B cell (primary cell): ENCODE data around the gene NCAPH2. TPM values are rescaled to one million over a fixed set of nuclear protein-coding genes. Genes with fewer than 3 reads are reported as not detected.

ENCODE experiments used
- ATAC-seq: fragments of 200-7000 bp; cut with Tn5 transposase; one replicate; pipeline ENCODE4 v1.10.0; 2021; ENCODE audit warnings: low read depth, mild to moderate bottlenecking, moderate number of reproducible peaks, moderate library complexity
- CTCF ChIA-PET: fragments of 350-600 bp; sonication (Branson Sonifier 250); formaldehyde crosslinking; loops from one replicate; lab custom pipeline; 2021; ENCODE audit warnings: antibody characterized with exemption, inconsistent platforms; lab: Charles Lee
- POLR2A ChIA-PET: fragments of 350-600 bp; sonication (Branson Sonifier 250); formaldehyde crosslinking; loops from one replicate; lab custom pipeline; 2021; ENCODE audit warnings: antibody characterized with exemption; lab: Charles Lee
- DNase-seq: peaks from one replicate; pipeline ENCODE4 v3.0.0; 2013
- H2AFZ ChIP-seq: 2 replicates; pipeline ENCODE4 v1.6.1; 2012; ENCODE audit warnings: mild to moderate bottlenecking, low read depth, low read length; ENCODE audit not compliant: insufficient read depth, poor library complexity, severe bottlenecking
- H3K27ac ChIP-seq, 2 donors: 1 replicate in 1 of 2; 2 replicates in 1 of 2; pipeline ENCODE4 v1.5.1; 2012 to 2013; ENCODE audit warnings: low read length in 2 of 2, mild to moderate bottlenecking in 2 of 2, moderate library complexity in 1 of 2
- H3K27me3 ChIP-seq, 4 experiments: fragments of 200-600 bp in 1 of 4; sonication (generic) in 1 of 4; replicated peaks in 1 of 4; 1 replicate in 2 of 4; 2 replicates in 2 of 4; pipeline versions ENCODE4 v1.6.1 to v1.7.0; 2013 to 2016; ENCODE audit warnings: low read length in 3 of 4, mild to moderate bottlenecking in 2 of 4, mixed read lengths in 1 of 4, moderate library complexity in 1 of 4; ENCODE audit not compliant: insufficient read depth in 4 of 4, control insufficient read depth in 3 of 4; ENCODE audit errors: control extremely low read depth in 1 of 4
- H3K36me3 ChIP-seq, 2 experiments: replicated peaks in 1 of 2; 1 replicate in 1 of 2; 2 replicates in 1 of 2; pipeline versions ENCODE4 v1.6.1 to v1.7.1; 2013; ENCODE audit warnings: low read length in 1 of 2; ENCODE audit not compliant: insufficient read depth in 2 of 2, control insufficient read depth in 1 of 2; ENCODE audit errors: control extremely low read depth in 1 of 2, extremely low read depth in 1 of 2
- H3K4me1 ChIP-seq, 2 donors: fragments of 200-600 bp in 1 of 2; sonication (generic) in 1 of 2; 1 replicate in 1 of 2; 2 replicates in 1 of 2; pipeline versions ENCODE4 v1.5.1 to v1.6.1; 2013 to 2017; ENCODE audit warnings: low read length in 2 of 2; ENCODE audit not compliant: control insufficient read depth in 2 of 2, insufficient read depth in 2 of 2
- H3K4me2 ChIP-seq: replicated peaks from 2 replicates; pipeline ENCODE3; 2012; ENCODE audit warnings: mild to moderate bottlenecking, low read depth, low read length; ENCODE audit not compliant: poor library complexity, severe bottlenecking
- H3K4me3 ChIP-seq, 5 experiments: fragments of 200-600 bp in 1 of 5; sonication (generic) in 1 of 5; 1 replicate in 3 of 5; 2 replicates in 2 of 5; pipeline versions ENCODE4 v1.5.1 to v1.7.0; 2011 to 2016; ENCODE audit warnings: low read length in 4 of 5, mild to moderate bottlenecking in 4 of 5, low read depth in 2 of 5, control low read depth in 1 of 5, moderate library complexity in 1 of 5; ENCODE audit not compliant: insufficient read depth in 1 of 5; ENCODE audit errors: control extremely low read depth in 1 of 5, extremely low read depth in 1 of 5
- H3K79me2 ChIP-seq: fragments of 200-600 bp; sonication (generic); one replicate; pipeline ENCODE4 v1.6.0; 2016; ENCODE audit warnings: low read length; ENCODE audit not compliant: control insufficient read depth, insufficient read depth
- H3K9ac ChIP-seq: fragments of 200-600 bp; sonication (generic); 2 replicates; pipeline ENCODE4 v1.6.1; 2017; ENCODE audit warnings: mild to moderate bottlenecking, low read length, moderate library complexity
- H3K9me3 ChIP-seq, 3 donors: one replicate each; pipeline versions ENCODE4 v1.6.1 to v1.7.1; 2013; ENCODE audit warnings: low read length in 2 of 3; ENCODE audit not compliant: control insufficient read depth in 2 of 3, insufficient read depth in 1 of 3; ENCODE audit errors: control extremely low read depth in 1 of 3
- H4K20me1 ChIP-seq: 2 replicates; pipeline ENCODE4 v1.6.0; 2012; ENCODE audit warnings: mild to moderate bottlenecking, low read length; ENCODE audit not compliant: insufficient read depth, control insufficient read depth, poor library complexity, severe bottlenecking
- H3K27ac Mint-ChIP-seq: one replicate; pipeline ENCODE4 v1.8.0; 2021; ENCODE audit warnings: mixed read lengths
- H3K27me3 Mint-ChIP-seq: one replicate; pipeline ENCODE4 v1.8.0; 2021; ENCODE audit warnings: mixed read lengths
- H3K4me1 Mint-ChIP-seq: one replicate; pipeline ENCODE4 v1.8.0; 2021; ENCODE audit warnings: mixed read lengths
- H3K4me3 Mint-ChIP-seq: one replicate; pipeline ENCODE4 v1.8.0; 2021; ENCODE audit warnings: mixed read lengths
- H3K9me3 Mint-ChIP-seq: one replicate; pipeline ENCODE4 v1.8.0; 2022; ENCODE audit warnings: mixed read lengths; ENCODE audit not compliant: insufficient read depth
- EZH2 ChIP-seq: IDR thresholded peaks from 2 replicates; pipeline ENCODE4 v1.6.1; 2012; ENCODE audit warnings: borderline replicate concordance, low read depth, mild to moderate bottlenecking, moderate library complexity, low read length; ENCODE audit not compliant: insufficient read depth, poor library complexity, severe bottlenecking
- WGBS: methylation state at CpG from one replicate; pipeline ENCODE4 v1.1.5; 2013; ENCODE audit warnings: missing lambda C conversion rate; ENCODE audit not compliant: insufficient coverage; 5-methylcytosine and 5-hydroxymethylcytosine counted together
- intact Hi-C: fragments of 100-400 bp; cut with micrococcal nuclease; formaldehyde crosslinking; loops from one replicate; pipeline ENCODE4 v1.10.0; 2022
- polyA plus RNA-seq: library from polyadenylated mRNA; depleted of rRNA; stranded (reverse); fragments of >200 nt; gene quantifications from 2 replicates; pipeline ENCODE4 v1.2.3, GENCODE V29; 2012
- total RNA-seq, 2 donors: library from RNA; stranded (reverse); fragments of 120-200 nt in 1 of 2; gene quantifications; 1 replicate in 1 of 2; 2 replicates in 1 of 2; pipeline versions ENCODE4 v1.2.3 to v1.2.4, GENCODE V29; 2013 to 2022
- TF ChIP-seq, protein P1 (sequence below): fragments of 200-600 bp; IDR thresholded peaks from one replicate; pipeline ENCODE4 v1.8.0; 2022; ENCODE audit warnings: antibody characterized with exemption, mild to moderate bottlenecking

The NCAPH2 gene
- total and polyA plus RNA-seq, 2 donors (not counting 1 experiment from before 2014, with no cell fraction given), result 47.1 to 76.9 TPM

DNA sequence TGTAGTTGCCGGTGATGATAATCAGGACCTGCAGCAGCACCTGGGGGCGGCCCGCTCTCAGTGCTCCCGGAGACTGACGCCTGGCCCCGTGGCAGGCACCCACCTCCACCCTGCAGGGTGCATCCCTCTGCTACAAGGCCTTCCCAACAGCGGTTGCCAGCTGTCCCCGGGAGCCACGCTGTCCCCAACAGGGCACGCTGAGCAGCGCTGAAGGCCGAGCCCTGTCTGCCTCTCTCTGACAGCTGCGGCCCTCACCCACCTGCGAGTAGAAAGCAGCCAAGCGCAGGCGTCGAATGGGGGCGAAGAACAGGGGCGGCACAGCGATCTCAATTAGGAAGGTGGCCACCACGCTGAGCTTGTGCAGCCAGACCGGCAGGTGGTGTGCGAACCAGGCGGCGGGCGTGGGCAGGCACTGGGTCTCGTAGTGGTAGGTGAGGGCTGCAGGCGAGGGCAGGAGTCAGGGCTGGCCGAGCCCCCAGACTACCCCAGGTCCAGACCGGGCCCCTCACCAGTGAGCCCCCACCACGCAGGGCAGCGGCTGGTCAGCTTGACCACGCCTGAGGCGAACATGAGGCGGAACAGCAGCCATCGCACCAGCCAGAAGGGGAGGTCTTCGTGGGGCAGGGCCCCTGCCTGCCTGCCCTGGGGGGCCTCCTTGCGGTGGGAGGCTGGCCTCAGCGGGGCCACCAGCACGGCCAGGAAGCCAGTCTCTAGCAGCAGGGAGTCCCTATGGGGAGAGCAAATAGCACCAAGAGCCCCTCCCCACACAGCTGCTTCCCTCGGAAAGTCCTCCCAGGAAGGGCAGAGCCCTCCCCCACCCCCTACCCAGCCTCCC is 2.0 kb upstream of the NCAPH2 start:
- peaks cover 30% of the 10 kb centered on the region for H4K20me1 ChIP-seq
- Mint-ChIP-seq H3K27ac (no peak overlapping the region), H3K4me3 (peak overlapping the region; percentile 95), H3K4me1 (peaks cover 27% of the 10 kb centered on the region), H3K9me3 (no peaks in the 10 kb centered on the region), H3K27me3 (no peaks in the 10 kb centered on the region)
- no peak overlapping the region for H2AFZ ChIP-seq
- H3K27ac ChIP-seq, result no peak overlapping the region
- no peak overlapping the region for H3K9ac ChIP-seq
- peaks cover 19 to 29% of the 10 kb centered on the region in 2 donors for H3K4me1 ChIP-seq
- no peak for TF ChIP-seq EZH2
- TF ChIP-seq, protein P1, sequence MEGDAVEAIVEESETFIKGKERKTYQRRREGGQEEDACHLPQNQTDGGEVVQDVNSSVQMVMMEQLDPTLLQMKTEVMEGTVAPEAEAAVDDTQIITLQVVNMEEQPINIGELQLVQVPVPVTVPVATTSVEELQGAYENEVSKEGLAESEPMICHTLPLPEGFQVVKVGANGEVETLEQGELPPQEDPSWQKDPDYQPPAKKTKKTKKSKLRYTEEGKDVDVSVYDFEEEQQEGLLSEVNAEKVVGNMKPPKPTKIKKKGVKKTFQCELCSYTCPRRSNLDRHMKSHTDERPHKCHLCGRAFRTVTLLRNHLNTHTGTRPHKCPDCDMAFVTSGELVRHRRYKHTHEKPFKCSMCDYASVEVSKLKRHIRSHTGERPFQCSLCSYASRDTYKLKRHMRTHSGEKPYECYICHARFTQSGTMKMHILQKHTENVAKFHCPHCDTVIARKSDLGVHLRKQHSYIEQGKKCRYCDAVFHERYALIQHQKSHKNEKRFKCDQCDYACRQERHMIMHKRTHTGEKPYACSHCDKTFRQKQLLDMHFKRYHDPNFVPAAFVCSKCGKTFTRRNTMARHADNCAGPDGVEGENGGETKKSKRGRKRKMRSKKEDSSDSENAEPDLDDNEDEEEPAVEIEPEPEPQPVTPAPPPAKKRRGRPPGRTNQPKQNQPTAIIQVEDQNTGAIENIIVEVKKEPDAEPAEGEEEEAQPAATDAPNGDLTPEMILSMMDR, result no peak
- peak overlapping the region in 1 of 5 experiments; percentile 90 for H3K4me3 ChIP-seq
- H3K4me2 ChIP-seq, result peak overlapping the region; percentile 93
- intact Hi-C loops, result loop anchor here (5.0 kb wide), 1 partner anchor 164 kb away; the partner anchor contains the start of gene PPP6R2
- H3K36me3 ChIP-seq, result peaks cover 0 to 32% of the 10 kb centered on the region in 2 experiments
- DNase-seq (peak; percentile 33), ATAC-seq (no peak)
- no peaks in the 10 kb centered on the region for H3K9me3 ChIP-seq
- peaks cover 46% of the 10 kb centered on the region for H3K79me2 ChIP-seq
- H3K27me3 ChIP-seq, result no peaks in the 10 kb centered on the region
- WGBS, result 96% methylated on average over 40 of the region's 41 CpGs
- CTCF ChIA-PET, result interaction anchor here (0.9 to 5.8 kb wide), 2 partner anchors 19 to 79 kb away, joined by 5 to 71 read pairs; partner anchors contain the start of gene SCO2
- POLR2A ChIA-PET, result interaction anchor here (0.5 to 1.1 kb wide), 3 partner anchors 13 to 109 kb away, joined by 3 to 7 read pairs (median 5); no protein-coding TSS in a partner anchor
